ENCODE results near the gene FHL2. TPM values are rescaled to one million over a fixed set of nuclear protein-coding genes. Genes with fewer than 3 reads are reported as not detected.

Gene FHL2
- total RNA-seq, 2 experiments from 2014 or later, result not detected

- H3K79me2 ChIP-seq (ENCODE audit: insufficient read depth, low read depth, low read length), result no peaks in the 10 kb centered on the region
- POLR2A ChIA-PET, result no interaction called here
- intact Hi-C loops (cut with micrococcal nuclease; ENCODE audit: unreplicated experiment), result no loop called here
These were observed 33.2 kb upstream of the FHL2 start for GRCh38 chr2:105432044-105432399.

GRCh38 chr2:105431367-105432043 lies 32.7 kb upstream of the FHL2 start:
- H4K20me1 ChIP-seq (ENCODE audit: insufficient read depth, low read length), result no peaks in the 10 kb centered on the region
- H3K4me2 ChIP-seq (ENCODE audit: low read length), result no peak overlapping the region
- H3K9me2 ChIP-seq (ENCODE audit: insufficient read depth, low read length), result no peaks in the 10 kb centered on the region
- ChIA-PET POLR2A (no interaction called here), CTCF (ENCODE audit: unreplicated experiment) (no interaction called here)
- no peaks in the 10 kb centered on the region for H3K79me2 ChIP-seq (ENCODE audit: insufficient read depth, low read depth, low read length)
- intact Hi-C loops (cut with micrococcal nuclease; ENCODE audit: unreplicated experiment), result no loop called here
- no peak overlapping the region for H2AFZ ChIP-seq (ENCODE audit: low read length)
- no peaks in the 10 kb centered on the region for H3K36me3 ChIP-seq (ENCODE audit: insufficient read depth, low read length)
- H3K4me3 ChIP-seq (ENCODE audit: low read depth, low read length, poor library complexity, severe bottlenecking), result no peak overlapping the region
- H3K9me3 ChIP-seq (ENCODE audit: low read length), result no peaks in the 10 kb centered on the region
- no peak for TF ChIP-seq CTCF (conservative IDR thresholded peaks at IDR 0.05; ENCODE audit: low read length)
- TF ChIP-seq EZH2phosphoT487 (IDR thresholded peaks at IDR 0.05; ENCODE audit: borderline replicate concordance, low read depth, low read length), result no peak
- BruUV-seq (replicated peaks), result no TSS peak
- H3K27ac ChIP-seq (ENCODE audit: low read depth, low read length, poor library complexity, severe bottlenecking), result no peak overlapping the region
- H3K4me1 ChIP-seq (ENCODE audit: insufficient read depth, low read length, poor library complexity, severe bottlenecking), result no peaks in the 10 kb centered on the region
- no peak for DNase-seq (ENCODE audit: low spot score)

More at GRCh38 chr2:105432044-105432399, 33.2 kb upstream of the FHL2 start:
- CTCF ChIA-PET (ENCODE audit: unreplicated experiment), result no interaction called here
- H3K9me3 ChIP-seq (ENCODE audit: low read length), result no peaks in the 10 kb centered on the region
- no peak overlapping the region for H3K4me2 ChIP-seq (ENCODE audit: low read length)
- no peak overlapping the region for H3K27ac ChIP-seq (ENCODE audit: low read depth, low read length, poor library complexity, severe bottlenecking)
- H3K4me1 ChIP-seq (ENCODE audit: insufficient read depth, low read length, poor library complexity, severe bottlenecking), result no peaks in the 10 kb centered on the region
- no peak overlapping the region for H3K4me3 ChIP-seq (ENCODE audit: low read depth, low read length, poor library complexity, severe bottlenecking)
- BruUV-seq (replicated peaks), result no TSS peak
- H3K9me2 ChIP-seq (ENCODE audit: insufficient read depth, low read length), result no peaks in the 10 kb centered on the region
- no peaks in the 10 kb centered on the region for H3K36me3 ChIP-seq (ENCODE audit: insufficient read depth, low read length)
- DNase-seq (ENCODE audit: low spot score), result no peak
- no peak for TF ChIP-seq CTCF (conservative IDR thresholded peaks at IDR 0.05; ENCODE audit: low read length)
- no peak overlapping the region for H2AFZ ChIP-seq (ENCODE audit: low read length)
- no peaks in the 10 kb centered on the region for H4K20me1 ChIP-seq (ENCODE audit: insufficient read depth, low read length)

GRCh38 chr2:105428387-105429018 lies 29.7 kb upstream of the FHL2 start:
- CTCF ChIA-PET (ENCODE audit: unreplicated experiment), result no interaction called here

More at GRCh38 chr2:105428387-105429018, 29.7 kb upstream of the FHL2 start:
- intact Hi-C loops (cut with micrococcal nuclease; ENCODE audit: unreplicated experiment), result no loop called here
- Histone ChIP-seq H2AFZ (ENCODE audit: low read length) (no peak overlapping the region), H3K36me3 (ENCODE audit: insufficient read depth, low read length) (no peaks in the 10 kb centered on the region), H3K79me2 (ENCODE audit: insufficient read depth, low read depth, low read length) (no peaks in the 10 kb centered on the region), H4K20me1 (ENCODE audit: insufficient read depth, low read length) (no peaks in the 10 kb centered on the region), H3K9me2 (ENCODE audit: insufficient read depth, low read length) (no peaks in the 10 kb centered on the region), H3K27ac (ENCODE audit: low read depth, low read length, poor library complexity, severe bottlenecking) (no peak overlapping the region), H3K4me1 (ENCODE audit: insufficient read depth, low read length, poor library complexity, severe bottlenecking) (no peaks in the 10 kb centered on the region), H3K9me3 (ENCODE audit: low read length) (no peaks in the 10 kb centered on the region), H3K4me2 (ENCODE audit: low read length) (no peak overlapping the region), H3K4me3 (ENCODE audit: low read depth, low read length, poor library complexity, severe bottlenecking) (no peak overlapping the region)
- DNase-seq (ENCODE audit: low spot score), result no peak
- TF ChIP-seq CTCF (conservative IDR thresholded peaks at IDR 0.05; ENCODE audit: low read length) (no peak), EZH2phosphoT487 (IDR thresholded peaks at IDR 0.05; ENCODE audit: borderline replicate concordance, low read depth, low read length) (no peak)
- BruUV-seq (replicated peaks), result no TSS peak
- POLR2A ChIA-PET, result interaction anchor here (0.7 kb wide), 1 partner anchor 81 kb away, joined by 3 read pairs; no protein-coding TSS in a partner anchor

All from OCI-LY7 (cell line).